HEK293T (cell line): ENCODE measurements around the gene CLCN7.

Experiments
- ARNT ChIP-seq: fragments of 450-650 bp; IDR thresholded peaks from 2 replicates; pipeline ENCODE4 v1.6.1; 2017; ENCODE audit warnings: mild to moderate bottlenecking
- BHLHE40 ChIP-seq: fragments of 450-650 bp; IDR thresholded peaks from 2 replicates; pipeline ENCODE4 v1.6.1; 2016; ENCODE audit warnings: mild to moderate bottlenecking, moderate library complexity, borderline replicate concordance
- ELF4 ChIP-seq: fragments of 450-650 bp; IDR thresholded peaks from 2 replicates; pipeline ENCODE4 v1.6.1; 2017; ENCODE audit warnings: antibody characterized with exemption
- FOXK2 ChIP-seq: fragments of 450-650 bp; IDR thresholded peaks from 2 replicates; pipeline ENCODE4 v1.6.1; 2016; ENCODE audit warnings: mild to moderate bottlenecking
- FOXM1 ChIP-seq: fragments of 450-650 bp; IDR thresholded peaks from 2 replicates; pipeline ENCODE4 v1.6.1; 2017; ENCODE audit warnings: mild to moderate bottlenecking, borderline replicate concordance
- HDGF ChIP-seq: fragments of 450-650 bp; IDR thresholded peaks from 2 replicates; pipeline ENCODE4 v1.6.1; 2017; ENCODE audit warnings: antibody characterized with exemption, borderline replicate concordance
- L3MBTL2 ChIP-seq: fragments of 450-650 bp; conservative IDR thresholded peaks from 2 replicates; pipeline ENCODE4 v1.6.1; 2016; ENCODE audit warnings: mild to moderate bottlenecking
- LEF1 ChIP-seq: fragments of 450-650 bp; IDR thresholded peaks from 2 replicates; pipeline ENCODE4 v1.6.1; 2017; ENCODE audit warnings: mild to moderate bottlenecking, borderline replicate concordance
- NFRKB ChIP-seq: fragments of 450-650 bp; IDR thresholded peaks from 2 replicates; pipeline ENCODE4 v1.6.1; 2016; ENCODE audit warnings: mild to moderate bottlenecking, moderate library complexity
- SP1 ChIP-seq: fragments of 450-650 bp; IDR thresholded peaks from 2 replicates; pipeline ENCODE4 v1.6.1; 2017
- SUZ12 ChIP-seq: fragments of 450-650 bp; IDR thresholded peaks from 2 replicates; pipeline ENCODE4 v1.6.1; 2016; ENCODE audit warnings: mild to moderate bottlenecking
- TARDBP ChIP-seq: fragments of 450-650 bp; IDR thresholded peaks from 2 replicates; pipeline ENCODE4 v1.6.1; 2016
- ZNF384 ChIP-seq: fragments of 450-650 bp; IDR thresholded peaks from 2 replicates; pipeline ENCODE4 v1.6.1; 2016
- TF ChIP-seq, protein P1 (sequence below): fragments of 450-650 bp; IDR thresholded peaks from 2 replicates; pipeline ENCODE4 v1.6.1; 2016

- TF ChIP-seq SUZ12 (no peak), BHLHE40 (no peak), ARNT (no peak), NFRKB (no peak), TARDBP (no peak), HDGF (no peak), SP1 (no peak), FOXK2 (no peak), LEF1 (no peak), FOXM1 (no peak), ZNF384 (no peak), ELF4 (no peak), L3MBTL2 (no peak)
- TF ChIP-seq, protein P1, sequence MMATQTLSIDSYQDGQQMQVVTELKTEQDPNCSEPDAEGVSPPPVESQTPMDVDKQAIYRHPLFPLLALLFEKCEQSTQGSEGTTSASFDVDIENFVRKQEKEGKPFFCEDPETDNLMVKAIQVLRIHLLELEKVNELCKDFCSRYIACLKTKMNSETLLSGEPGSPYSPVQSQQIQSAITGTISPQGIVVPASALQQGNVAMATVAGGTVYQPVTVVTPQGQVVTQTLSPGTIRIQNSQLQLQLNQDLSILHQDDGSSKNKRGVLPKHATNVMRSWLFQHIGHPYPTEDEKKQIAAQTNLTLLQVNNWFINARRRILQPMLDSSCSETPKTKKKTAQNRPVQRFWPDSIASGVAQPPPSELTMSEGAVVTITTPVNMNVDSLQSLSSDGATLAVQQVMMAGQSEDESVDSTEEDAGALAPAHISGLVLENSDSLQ: no peak
Observed at GRCh38 chr16:1508494-1509187, 33.8 kb upstream of the CLCN7 start.
